K562 (cell line): ENCODE measurements around the gene MAN1B1.

ENCODE experiments used
- BHLHE40 ChIP-seq: IDR thresholded peaks from 2 replicates; pipeline ENCODE4 v1.6.1; 2011; ENCODE audit warnings: low read length, improper control_type of control experiment
- BRCA1 ChIP-seq, 2 experiments: fragments of 450-650 bp in 1 of 2; sonication (generic) in 1 of 2; formaldehyde crosslinking in 1 of 2; IDR thresholded peaks; 2 replicates each; pipeline versions ENCODE4 v1.5.0 to v1.6.1; 2017 to 2020; ENCODE audit warnings: mild to moderate bottlenecking in 1 of 2, missing genetic modification reagents in 1 of 2
- CEBPB ChIP-seq: fragments of 450-650 bp; IDR thresholded peaks from 2 replicates; pipeline ENCODE4 v1.6.1; 2016; ENCODE audit warnings: missing genetic modification characterization, missing compliant biosample characterization
- CTCF ChIP-seq, 3 experiments: IDR thresholded peaks in 2 of 3; conservative IDR thresholded peaks in 1 of 3; 2 replicates each; pipeline ENCODE4 v1.5.1; 2011 to 2012; ENCODE audit warnings: low read length in 3 of 3, mild to moderate bottlenecking in 3 of 3, control low read depth in 2 of 3, improper control_type of control experiment in 1 of 3, inconsistent platforms in 1 of 3, low read depth in 1 of 3, mixed read lengths in 1 of 3, moderate library complexity in 1 of 3; ENCODE audit not compliant: insufficient read depth in 2 of 3
- JUND ChIP-seq, 2 experiments: IDR thresholded peaks; 2 replicates in 1 of 2; 3 replicates in 1 of 2; pipeline ENCODE4 v1.6.1; 2011; ENCODE audit warnings: borderline replicate concordance in 2 of 2, low read depth in 2 of 2, low read length in 2 of 2, improper control_type of control experiment in 1 of 2, missing biosample characterization in 1 of 2, missing genetic modification characterization in 1 of 2, missing genetic modification reagents in 1 of 2
- MYC ChIP-seq, 2 experiments: fragments of 250-450 bp in 1 of 2; sonication (Bioruptor Pico) in 1 of 2; IDR thresholded peaks; 2 replicates each; pipeline versions ENCODE4 v1.5.1 to v1.6.1; 2012 to 2021; ENCODE audit warnings: low read depth in 2 of 2, borderline replicate concordance in 1 of 2, improper control_type of control experiment in 1 of 2, low read length in 1 of 2, mild to moderate bottlenecking in 1 of 2, moderate library complexity in 1 of 2
- POLR2AphosphoS2 ChIP-seq: IDR thresholded peaks from 2 replicates; pipeline ENCODE4 v1.6.1; 2012; ENCODE audit warnings: low read length, improper control_type of control experiment
- POLR2AphosphoS5 ChIP-seq: IDR thresholded peaks from 2 replicates; pipeline ENCODE4 v1.6.1; 2011; ENCODE audit warnings: mild to moderate bottlenecking, low read depth, low read length, moderate library complexity; ENCODE audit not compliant: control insufficient read depth, insufficient read depth
- SP1 ChIP-seq: sonication (generic); formaldehyde crosslinking; IDR thresholded peaks from 2 replicates; pipeline ENCODE4 v1.8.1; 2022; ENCODE audit warnings: mild to moderate bottlenecking, missing genetic modification reagents
- TCF7L2 ChIP-seq: fragments of 150-350 bp; IDR thresholded peaks from 2 replicates; pipeline ENCODE4 v1.6.1; 2016; ENCODE audit warnings: low read depth, mild to moderate bottlenecking, low read length, moderate library complexity
- ZFP91 ChIP-seq: sonication (generic); formaldehyde crosslinking; IDR thresholded peaks from 2 replicates; pipeline ENCODE4 v1.8.0; 2022; ENCODE audit warnings: mild to moderate bottlenecking, missing genetic modification reagents
- ZNF24 ChIP-seq: fragments of 450-650 bp; IDR thresholded peaks from 2 replicates; pipeline ENCODE4 v1.6.1; 2016
- TF ChIP-seq, protein P1 (sequence below): fragments of 450-650 bp; IDR thresholded peaks from 2 replicates; pipeline ENCODE4 v1.6.1; 2016

DNA sequence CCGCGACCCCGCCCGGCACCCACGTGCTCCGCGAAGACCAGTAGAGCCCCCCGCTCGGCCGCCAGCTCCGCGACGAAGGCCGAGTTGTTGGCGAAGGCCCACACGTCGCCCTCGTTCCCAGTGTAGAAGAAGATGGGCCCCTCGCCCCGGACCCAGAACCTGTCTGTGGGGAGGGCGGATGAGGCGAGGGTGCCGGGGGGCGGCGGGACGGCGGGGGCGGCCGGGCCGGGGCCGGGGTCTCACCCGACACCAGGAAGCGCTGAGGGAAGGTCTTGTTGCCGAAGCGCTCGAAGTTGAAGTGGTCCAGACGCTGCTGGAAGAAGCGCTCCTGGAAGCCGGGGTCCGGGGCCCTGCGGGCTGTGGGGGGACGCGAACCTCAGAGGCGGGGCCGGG, 27.4 kb downstream of the MAN1B1 start:
- TF ChIP-seq TCF7L2 (no peak), POLR2AphosphoS5 (no peak), BHLHE40 (no peak), CTCF (IDR thresholded peaks at IDR 0.05 in 2 of 3, conservative IDR thresholded peaks at IDR 0.05 in 1 of 3; ENCODE audit: insufficient read depth in 2 of 3, low read depth in 1 of 3, low read length in 3 of 3) (no peak), ZNF24 (no peak), CEBPB (tag) (no peak), ZFP91 (CRISPR knock-in tag) (no peak), MYC (IDR thresholded peaks at IDR 0.05; ENCODE audit: low read depth, low read length) (no peak), MYC (CRISPR knock-in tag; IDR thresholded peaks at IDR 0.05; ENCODE audit: borderline replicate concordance, low read depth) (no peak), POLR2AphosphoS2 (no peak), SP1 (CRISPR knock-in tag) (no peak), JUND (IDR thresholded peaks at IDR 0.05; ENCODE audit: borderline replicate concordance, low read depth, low read length) (no peak), JUND (tag; IDR thresholded peaks at IDR 0.05; ENCODE audit: borderline replicate concordance, low read depth, low read length) (no peak), BRCA1 (IDR thresholded peaks at IDR 0.05) (no peak), BRCA1 (CRISPR knock-in tag; IDR thresholded peaks at IDR 0.05) (no peak)
- TF ChIP-seq, protein P1, sequence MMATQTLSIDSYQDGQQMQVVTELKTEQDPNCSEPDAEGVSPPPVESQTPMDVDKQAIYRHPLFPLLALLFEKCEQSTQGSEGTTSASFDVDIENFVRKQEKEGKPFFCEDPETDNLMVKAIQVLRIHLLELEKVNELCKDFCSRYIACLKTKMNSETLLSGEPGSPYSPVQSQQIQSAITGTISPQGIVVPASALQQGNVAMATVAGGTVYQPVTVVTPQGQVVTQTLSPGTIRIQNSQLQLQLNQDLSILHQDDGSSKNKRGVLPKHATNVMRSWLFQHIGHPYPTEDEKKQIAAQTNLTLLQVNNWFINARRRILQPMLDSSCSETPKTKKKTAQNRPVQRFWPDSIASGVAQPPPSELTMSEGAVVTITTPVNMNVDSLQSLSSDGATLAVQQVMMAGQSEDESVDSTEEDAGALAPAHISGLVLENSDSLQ: no peak
